ENCODE data around the gene CYP27A1. TPM values are rescaled to one million over a fixed set of nuclear protein-coding genes. Genes with fewer than 3 reads are reported as not detected.

CYP27A1 gene
- total RNA-seq, 6 experiments from 2014 or later = 209 to 463 (median 238) TPM

DNA sequence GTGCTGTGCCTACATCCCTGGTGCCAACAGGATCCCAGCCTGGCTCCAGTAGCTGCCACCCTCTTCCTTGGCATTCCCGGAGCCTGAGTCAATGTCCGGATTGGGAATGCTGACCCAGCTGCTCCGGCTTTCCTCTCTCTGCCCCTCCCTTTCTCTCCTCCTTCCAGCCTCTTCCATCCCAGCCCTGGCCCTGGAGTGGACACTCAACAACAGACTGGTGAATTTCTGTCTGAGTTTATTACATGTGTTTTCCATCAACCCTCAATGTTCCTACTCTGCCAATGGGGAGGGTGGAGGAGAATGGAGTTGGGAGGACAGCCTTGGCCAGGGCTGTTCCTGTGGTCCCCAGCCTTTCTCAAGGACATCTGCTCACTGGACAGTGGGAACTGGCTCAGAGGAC is 50.6 kb downstream of the CYP27A1 start:
- H3K4me1 ChIP-seq = no peaks in the 10 kb centered on the region
- TF ChIP-seq, protein P1, sequence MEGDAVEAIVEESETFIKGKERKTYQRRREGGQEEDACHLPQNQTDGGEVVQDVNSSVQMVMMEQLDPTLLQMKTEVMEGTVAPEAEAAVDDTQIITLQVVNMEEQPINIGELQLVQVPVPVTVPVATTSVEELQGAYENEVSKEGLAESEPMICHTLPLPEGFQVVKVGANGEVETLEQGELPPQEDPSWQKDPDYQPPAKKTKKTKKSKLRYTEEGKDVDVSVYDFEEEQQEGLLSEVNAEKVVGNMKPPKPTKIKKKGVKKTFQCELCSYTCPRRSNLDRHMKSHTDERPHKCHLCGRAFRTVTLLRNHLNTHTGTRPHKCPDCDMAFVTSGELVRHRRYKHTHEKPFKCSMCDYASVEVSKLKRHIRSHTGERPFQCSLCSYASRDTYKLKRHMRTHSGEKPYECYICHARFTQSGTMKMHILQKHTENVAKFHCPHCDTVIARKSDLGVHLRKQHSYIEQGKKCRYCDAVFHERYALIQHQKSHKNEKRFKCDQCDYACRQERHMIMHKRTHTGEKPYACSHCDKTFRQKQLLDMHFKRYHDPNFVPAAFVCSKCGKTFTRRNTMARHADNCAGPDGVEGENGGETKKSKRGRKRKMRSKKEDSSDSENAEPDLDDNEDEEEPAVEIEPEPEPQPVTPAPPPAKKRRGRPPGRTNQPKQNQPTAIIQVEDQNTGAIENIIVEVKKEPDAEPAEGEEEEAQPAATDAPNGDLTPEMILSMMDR (IDR thresholded peaks at IDR 0.05) = no peak
- no peak for TF ChIP-seq POLR2A (IDR thresholded peaks at IDR 0.05)
- no peaks in the 10 kb centered on the region for H3K27me3 ChIP-seq
- WGBS (ENCODE audit: insufficient coverage, low coverage, low lambda C conversion rate, missing lambda C conversion rate) = no CpG with 5 or more reads among the region's 3 CpGs
- no peak overlapping the region for H3K4me3 ChIP-seq
- no peaks in the 10 kb centered on the region for H3K9me3 ChIP-seq
- no peak overlapping the region for H3K27ac ChIP-seq
- H3K36me3 ChIP-seq = no peaks in the 10 kb centered on the region
- ATAC-seq = no peak
- intact Hi-C loops (cut with DNase I) = loop anchor here in 1 of 2 donors (10.0 kb wide), 1 partner anchor 118 kb away; the partner anchor contains the start of gene TTLL4
- no peak for DNase-seq

DNA sequence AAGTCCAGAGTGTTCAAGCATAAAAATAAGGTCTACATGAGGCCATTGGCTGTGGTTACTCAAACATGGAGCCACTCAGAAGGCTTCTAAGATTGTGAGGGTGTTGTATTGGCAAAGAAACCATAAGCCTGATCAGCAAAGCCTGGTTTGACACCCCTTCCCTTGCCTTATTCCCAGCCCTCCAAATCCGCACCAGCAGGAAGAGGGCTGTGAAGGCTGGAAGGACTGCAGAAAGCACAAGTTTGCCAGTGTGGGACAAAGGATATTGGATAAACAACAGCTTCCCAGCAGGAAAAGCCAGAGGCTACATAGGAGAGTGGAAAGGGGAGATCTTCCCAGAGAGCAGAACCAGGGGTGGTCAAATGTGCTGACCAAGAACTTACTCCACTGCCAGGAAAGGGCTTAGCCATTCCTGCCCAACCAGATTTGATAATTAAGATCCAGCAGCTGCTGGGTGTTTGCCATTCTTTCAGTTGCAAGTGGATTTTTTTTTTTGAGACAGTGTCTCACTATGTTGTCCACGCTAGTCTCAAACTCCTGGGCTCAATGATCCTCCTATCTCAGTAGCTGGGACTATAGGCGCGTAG is 51.2 kb downstream of the CYP27A1 start:
- no peak for ATAC-seq

DNA sequence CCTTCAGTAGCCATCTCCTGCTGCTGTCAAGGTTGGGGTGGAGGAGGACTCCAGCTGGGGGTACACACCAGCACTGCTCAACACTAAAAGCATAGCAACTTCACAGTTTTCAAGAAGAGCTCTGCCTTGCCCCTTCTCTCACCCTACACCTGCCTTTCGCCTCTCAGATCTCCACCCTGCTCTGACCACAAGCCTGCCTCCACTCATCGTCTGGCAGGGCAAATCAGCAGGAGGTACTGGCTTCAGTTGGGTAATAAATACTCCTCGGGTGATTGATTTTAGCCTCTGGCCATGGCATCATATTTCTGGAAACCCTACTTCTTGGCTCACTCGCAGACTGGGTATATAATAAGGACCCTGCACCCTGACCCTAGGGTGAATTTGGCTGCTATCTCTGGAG is 52.7 kb downstream of the CYP27A1 start:
- TF ChIP-seq, protein P1 (IDR thresholded peaks at IDR 0.05) = no peak
- no peak for TF ChIP-seq POLR2A (IDR thresholded peaks at IDR 0.05)
- WGBS (ENCODE audit: insufficient coverage, low coverage, low lambda C conversion rate, missing lambda C conversion rate) = 65% methylated on average over 4 of the region's 4 CpGs
- DNase-seq (no peak), ATAC-seq (no peak)
- Histone ChIP-seq H3K36me3 (no peaks in the 10 kb centered on the region), H3K9me3 (no peaks in the 10 kb centered on the region), H3K27ac (no peak overlapping the region), H3K27me3 (no peaks in the 10 kb centered on the region), H3K4me1 (no peaks in the 10 kb centered on the region), H3K4me3 (no peak overlapping the region)
- intact Hi-C loops (cut with DNase I) = loop anchor here in 1 of 2 donors (10.0 kb wide), 1 partner anchor 120 kb away; the partner anchor contains the start of gene TTLL4

More for the DNA sequence above, 51.2 kb downstream of the CYP27A1 start:
- H3K27me3 ChIP-seq = no peaks in the 10 kb centered on the region
- H3K27ac ChIP-seq = no peak overlapping the region
- intact Hi-C loops (cut with DNase I) = loop anchor here in 1 of 2 donors (10.0 kb wide), 1 partner anchor 118 kb away; the partner anchor contains the start of gene TTLL4
- WGBS (ENCODE audit: insufficient coverage, low coverage, low lambda C conversion rate, missing lambda C conversion rate) = 77% methylated on average over 4 of the region's 4 CpGs
- no peaks in the 10 kb centered on the region for H3K4me1 ChIP-seq
- H3K9me3 ChIP-seq = no peaks in the 10 kb centered on the region
- no peak for TF ChIP-seq POLR2A (IDR thresholded peaks at IDR 0.05)
- TF ChIP-seq, protein P1 (IDR thresholded peaks at IDR 0.05) = no peak
- no peak for DNase-seq
- H3K36me3 ChIP-seq = no peaks in the 10 kb centered on the region
- H3K4me3 ChIP-seq = no peak overlapping the region

DNA sequence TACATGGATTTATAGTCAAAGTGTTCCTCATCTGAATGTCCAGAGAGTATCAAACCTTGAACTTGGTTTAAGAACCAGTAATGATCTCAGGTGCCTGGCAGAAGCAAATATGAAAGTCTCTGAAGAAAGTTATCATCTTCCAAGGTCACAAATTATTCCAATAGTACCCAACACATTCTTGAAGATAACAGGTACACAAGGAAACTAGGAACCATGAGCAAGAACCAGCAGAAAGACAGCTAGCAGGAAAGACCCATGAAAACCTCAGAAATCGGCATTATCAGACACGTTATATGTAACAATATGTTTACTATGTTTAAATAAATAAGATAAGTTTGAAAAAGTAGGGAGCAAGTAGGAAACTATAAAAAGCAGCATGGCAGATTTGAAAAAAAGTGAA is 55.5 kb downstream of the CYP27A1 start:
- WGBS (ENCODE audit: insufficient coverage, low coverage, low lambda C conversion rate, missing lambda C conversion rate) = 74% methylated on average over 2 of the region's 2 CpGs
- Histone ChIP-seq H3K27me3 (no peaks in the 10 kb centered on the region), H3K9me3 (no peaks in the 10 kb centered on the region), H3K36me3 (no peaks in the 10 kb centered on the region), H3K4me1 (no peaks in the 10 kb centered on the region), H3K27ac (no peak overlapping the region), H3K4me3 (no peak overlapping the region)
- no peak for ATAC-seq
- intact Hi-C loops (cut with DNase I) = loop anchor here in 1 of 2 donors (10.0 kb wide), 1 partner anchor 123 kb away; the partner anchor contains the start of gene TTLL4
- TF ChIP-seq POLR2A (IDR thresholded peaks at IDR 0.05) = no peak
- TF ChIP-seq, protein P1 (IDR thresholded peaks at IDR 0.05) = no peak
- DNase-seq = no peak
